PC-3 (cell line): ENCODE results near the gene B4GALT5.

ENCODE experiments used
- EZH2 ChIP-seq: fragments of 300-600 bp; sonication (generic); IDR thresholded peaks from one replicate; pipeline ENCODE4 v1.6.1; 2017; ENCODE audit warnings: antibody characterized with exemption, mild to moderate bottlenecking, low read length; ENCODE audit not compliant: unreplicated experiment
- EZH2phosphoT487 ChIP-seq: fragments of 300-600 bp; sonication (generic); IDR thresholded peaks from 2 replicates; pipeline ENCODE4 v1.6.1; 2018; ENCODE audit warnings: mild to moderate bottlenecking, antibody characterized with exemption, low read length, borderline replicate concordance
- TF ChIP-seq, protein P1 (sequence below): fragments of 300-600 bp; sonication (generic); conservative IDR thresholded peaks from 2 replicates; pipeline ENCODE4 v1.5.1; 2017; ENCODE audit warnings: antibody characterized with exemption, low read depth, mild to moderate bottlenecking, low read length

DNA sequence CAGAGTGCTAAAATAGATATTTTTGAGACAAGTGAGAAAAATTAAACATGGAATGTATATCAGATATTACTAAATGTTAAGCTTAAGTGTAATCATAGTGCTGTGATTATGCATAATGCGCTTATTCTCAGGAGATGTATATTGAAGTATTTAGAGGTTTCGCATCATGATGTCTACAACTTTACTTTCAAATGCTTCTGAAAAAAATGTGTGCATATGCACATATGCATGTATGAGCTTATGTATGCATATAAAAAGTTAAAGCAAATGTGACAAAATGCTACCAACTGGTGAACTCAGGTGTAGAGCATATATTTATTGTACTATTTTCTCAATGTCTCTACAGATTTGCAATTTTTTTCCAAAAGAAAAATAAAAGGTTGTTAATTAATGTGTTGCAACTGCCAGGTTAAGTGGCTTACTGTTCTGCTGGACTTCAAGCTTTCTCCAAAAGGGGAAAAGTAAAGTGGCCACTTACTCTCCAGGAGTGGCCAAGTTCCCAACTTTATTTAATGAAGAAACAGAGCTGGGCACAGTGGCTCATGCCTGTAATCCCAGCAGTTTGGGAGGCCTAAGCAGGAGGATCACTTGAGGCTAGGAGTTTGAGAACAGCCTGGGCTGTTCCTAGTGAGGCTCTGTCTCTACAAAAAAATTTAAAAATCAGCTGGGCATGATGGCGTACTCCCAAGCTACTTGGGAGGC, 48.9 kb downstream of the B4GALT5 start:
- TF ChIP-seq, protein P1, sequence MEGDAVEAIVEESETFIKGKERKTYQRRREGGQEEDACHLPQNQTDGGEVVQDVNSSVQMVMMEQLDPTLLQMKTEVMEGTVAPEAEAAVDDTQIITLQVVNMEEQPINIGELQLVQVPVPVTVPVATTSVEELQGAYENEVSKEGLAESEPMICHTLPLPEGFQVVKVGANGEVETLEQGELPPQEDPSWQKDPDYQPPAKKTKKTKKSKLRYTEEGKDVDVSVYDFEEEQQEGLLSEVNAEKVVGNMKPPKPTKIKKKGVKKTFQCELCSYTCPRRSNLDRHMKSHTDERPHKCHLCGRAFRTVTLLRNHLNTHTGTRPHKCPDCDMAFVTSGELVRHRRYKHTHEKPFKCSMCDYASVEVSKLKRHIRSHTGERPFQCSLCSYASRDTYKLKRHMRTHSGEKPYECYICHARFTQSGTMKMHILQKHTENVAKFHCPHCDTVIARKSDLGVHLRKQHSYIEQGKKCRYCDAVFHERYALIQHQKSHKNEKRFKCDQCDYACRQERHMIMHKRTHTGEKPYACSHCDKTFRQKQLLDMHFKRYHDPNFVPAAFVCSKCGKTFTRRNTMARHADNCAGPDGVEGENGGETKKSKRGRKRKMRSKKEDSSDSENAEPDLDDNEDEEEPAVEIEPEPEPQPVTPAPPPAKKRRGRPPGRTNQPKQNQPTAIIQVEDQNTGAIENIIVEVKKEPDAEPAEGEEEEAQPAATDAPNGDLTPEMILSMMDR: no peak
- TF ChIP-seq EZH2: no peak
- TF ChIP-seq EZH2phosphoT487: no peak
